NCI-H748 treated with DMSO at 0.1 percent for 48 hours (cell line): ENCODE results near the gene SSBP3.
"Not testable (repeated sequence)": the region's sequence is repeated elsewhere in the genome, so short reads cannot be mapped to it uniquely, and the experiment has no call there.

Experiments
- DNase-seq: peaks from one replicate; lab custom pipeline; 2025; lab: John Stamatoyannopoulos, UW

Gene SSBP3

DNA sequence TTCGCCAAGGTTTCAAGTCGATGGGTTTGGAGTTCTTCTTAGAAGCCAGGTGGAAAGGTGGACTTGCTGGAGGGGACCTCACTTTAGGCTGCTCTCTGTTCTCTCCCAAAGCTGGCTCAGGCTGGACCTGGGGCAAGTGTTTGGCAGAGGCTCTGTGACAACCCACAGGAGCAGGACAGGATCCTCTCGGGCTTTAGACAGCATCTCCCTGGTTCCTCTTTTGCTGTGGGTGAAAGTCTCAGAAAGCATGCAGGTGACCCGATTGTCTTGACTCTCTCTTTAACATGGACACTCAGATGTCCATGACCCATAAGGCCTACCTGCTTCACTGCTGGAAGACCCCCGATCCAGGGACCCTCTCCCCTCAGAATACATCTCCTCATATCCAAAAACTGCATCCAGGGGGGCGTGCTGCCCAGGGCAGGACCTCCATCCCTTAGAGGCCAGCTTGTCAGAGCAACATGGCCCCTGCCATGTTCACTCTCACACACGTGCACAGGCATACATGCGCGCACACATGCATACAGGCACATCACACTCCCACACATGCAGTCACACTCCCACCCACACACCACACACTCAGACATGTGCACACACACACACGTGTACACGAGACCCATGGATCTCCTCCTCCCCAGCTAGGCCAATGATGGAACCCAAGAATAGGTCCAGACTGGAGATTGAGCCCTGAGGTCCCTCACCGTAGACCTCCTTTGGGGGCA, 184.9 kb downstream of the SSBP3 start:
- DNase-seq = no peak

DNA sequence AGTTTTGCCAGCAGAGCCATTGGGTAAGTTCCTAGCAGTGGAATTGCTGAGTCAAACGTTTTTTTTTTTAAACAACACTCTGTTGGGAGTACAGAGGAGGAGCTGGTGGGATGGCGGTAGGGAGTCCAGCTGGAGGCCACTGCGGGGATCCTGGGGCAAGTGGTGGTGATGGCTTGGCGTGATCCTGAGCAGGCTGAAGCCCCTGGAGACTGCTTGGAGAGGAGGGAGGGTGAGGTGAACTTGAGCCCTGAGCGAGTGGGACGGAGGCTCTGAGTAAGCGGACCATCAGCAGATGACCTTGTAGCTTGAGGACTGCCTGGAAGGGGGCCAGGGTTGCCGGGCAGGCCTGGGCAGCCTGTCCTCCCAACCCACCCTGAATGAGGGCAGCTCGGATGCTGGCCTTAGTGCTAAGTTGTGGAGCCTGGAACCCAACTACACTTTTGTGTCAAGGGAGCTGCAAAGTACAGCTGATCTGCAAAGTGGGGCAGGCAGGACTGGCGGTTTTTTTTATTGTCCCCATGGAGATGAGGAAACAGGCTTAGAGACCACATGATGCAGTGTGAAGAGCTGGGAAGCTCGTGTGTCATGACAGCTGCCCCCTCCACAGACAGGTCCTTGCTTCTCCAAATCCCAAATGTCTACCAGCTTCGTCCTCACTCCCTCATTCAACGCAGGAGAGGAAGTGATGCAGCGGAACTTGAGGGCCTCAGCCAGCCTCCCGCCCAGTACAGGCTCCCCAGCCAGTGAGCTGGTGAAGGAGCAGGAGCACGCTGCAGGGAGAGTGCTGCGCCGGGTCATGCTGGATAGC, 186.0 kb downstream of the SSBP3 start:
- DNase-seq = no peak

DNA sequence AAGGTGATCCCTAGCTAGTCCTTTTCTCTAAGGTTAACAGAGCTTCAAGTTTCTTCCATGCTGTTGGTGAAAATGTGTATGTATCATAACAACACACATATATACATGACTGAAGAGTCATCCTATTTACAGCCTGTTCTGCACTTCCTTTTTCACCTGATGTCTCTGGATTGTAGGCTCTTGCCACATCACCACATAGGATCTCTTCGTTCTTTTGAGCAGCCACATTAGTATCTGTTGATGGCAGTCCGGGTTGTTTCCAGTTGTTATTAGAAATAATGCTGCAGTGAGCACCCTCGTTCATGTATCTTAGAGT, 186.5 kb downstream of the SSBP3 start:
- DNase-seq = no peak

DNA sequence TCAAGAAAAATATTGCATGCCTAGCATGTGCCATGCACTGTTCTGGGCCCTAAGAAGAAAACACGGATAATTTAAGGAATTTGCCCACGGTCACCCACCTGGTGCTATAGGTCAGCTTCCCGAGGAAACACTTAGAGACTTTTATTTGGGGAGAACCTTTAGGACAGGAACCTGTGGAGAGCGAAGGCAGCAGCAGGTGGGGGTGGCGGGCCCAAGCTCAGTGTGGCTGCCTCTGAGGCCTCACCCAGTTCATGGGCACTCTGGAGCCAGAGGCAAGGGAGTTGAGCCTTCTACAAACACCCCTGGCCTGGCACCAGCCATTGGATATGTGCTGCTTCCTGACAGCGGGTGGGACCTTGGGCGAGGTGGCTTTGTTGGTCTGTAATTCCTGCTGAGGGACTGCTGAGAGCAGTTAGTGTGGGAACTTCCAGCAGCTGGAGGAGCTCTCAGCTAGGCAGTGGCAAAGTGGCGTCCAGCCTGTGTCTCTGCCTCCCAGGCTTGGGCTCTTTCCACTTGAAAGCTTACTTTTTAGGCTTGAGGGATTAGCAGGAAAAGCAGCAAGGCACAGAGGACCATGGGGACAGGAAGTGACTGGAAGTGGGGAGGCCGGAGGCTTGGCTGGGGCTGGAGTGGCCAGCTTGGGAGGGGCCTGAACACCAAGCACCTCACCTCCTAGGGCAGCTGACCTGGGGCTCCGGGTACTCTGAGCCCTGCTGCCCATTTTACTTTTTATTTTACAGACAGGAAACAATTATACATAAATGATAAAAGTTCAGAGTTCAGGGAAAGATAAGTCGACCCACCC, 187.1 kb downstream of the SSBP3 start:
- DNase-seq = no peak

DNA sequence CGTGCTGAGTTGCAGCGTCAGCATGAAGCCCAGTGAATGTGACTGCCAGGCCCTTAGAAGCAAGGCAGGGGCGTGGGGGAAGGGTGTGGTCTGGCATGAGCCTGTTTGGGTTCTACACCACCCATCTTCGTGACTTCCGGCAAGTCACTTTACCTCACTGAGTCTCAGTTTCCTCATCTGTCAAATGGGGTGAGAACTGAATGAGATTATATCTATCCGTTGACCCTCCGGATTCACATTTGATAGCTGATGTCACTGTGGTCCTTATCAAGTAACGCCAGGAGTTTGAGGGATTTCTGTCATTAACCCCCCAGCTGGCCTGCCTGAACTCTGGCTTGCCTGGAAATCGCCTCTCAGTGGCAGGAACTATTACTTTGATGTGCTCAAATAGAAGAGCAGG, 190.7 kb downstream of the SSBP3 start:
- DNase-seq = no peak

DNA sequence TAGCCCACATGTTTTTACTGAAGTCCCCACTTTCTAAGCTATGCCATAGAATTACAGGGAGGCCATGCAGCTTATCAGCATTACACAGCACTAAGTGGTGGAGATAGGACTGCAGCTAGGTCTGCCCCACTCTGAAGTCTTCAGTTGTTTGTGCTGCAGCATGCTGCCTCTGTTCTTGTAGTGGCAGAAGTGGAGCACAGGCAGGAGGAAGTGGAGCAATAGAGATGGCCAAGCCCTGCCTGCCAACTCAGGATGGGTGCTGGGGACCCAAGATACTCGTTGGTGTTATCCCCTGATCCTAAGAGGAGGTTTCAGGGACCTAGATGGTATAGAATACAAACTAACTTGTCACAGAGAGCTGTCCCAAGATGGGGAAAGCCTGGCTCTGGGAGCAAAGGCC, 193.3 kb downstream of the SSBP3 start:
- no peak for DNase-seq

DNA sequence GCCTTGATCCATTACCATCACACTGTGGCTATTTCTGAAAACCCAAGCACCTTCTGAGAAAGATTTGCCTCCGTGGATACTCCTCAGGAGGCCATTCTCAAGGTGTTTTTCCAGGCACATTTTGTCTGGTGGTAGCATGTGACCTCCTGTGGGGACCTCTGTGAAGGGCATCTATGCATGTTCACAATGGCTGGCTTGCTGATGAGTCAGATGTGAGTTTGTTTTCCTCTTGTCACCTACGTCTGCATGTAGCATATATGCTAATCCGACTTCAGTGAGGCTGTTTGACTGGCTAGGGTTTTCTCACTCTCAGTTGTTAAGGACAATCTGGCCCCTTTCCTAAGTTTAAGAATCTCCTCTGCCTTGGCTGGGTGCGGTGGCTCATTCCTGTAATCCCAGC, 198.3 kb downstream of the SSBP3 start:
- not testable (repeated sequence) for DNase-seq

DNA sequence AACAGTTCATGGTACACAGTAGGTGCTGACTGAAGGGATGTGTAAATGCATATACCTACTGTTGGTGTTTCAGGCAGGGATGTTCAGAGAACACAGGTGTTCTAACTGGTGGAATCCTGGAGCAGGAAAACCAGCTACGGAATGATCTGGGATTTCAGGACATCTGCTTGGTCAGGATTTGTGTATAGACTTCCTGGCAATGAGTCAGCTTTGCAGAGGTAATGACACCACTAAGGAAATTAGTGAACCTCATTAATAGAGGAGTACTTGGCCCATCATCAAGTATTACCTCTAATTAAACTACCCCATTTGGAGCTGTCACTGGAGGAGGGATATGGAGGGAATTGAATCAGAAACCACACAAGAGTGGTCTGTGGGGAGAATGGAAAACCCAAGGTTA, 198.9 kb downstream of the SSBP3 start:
- DNase-seq = no peak

DNA sequence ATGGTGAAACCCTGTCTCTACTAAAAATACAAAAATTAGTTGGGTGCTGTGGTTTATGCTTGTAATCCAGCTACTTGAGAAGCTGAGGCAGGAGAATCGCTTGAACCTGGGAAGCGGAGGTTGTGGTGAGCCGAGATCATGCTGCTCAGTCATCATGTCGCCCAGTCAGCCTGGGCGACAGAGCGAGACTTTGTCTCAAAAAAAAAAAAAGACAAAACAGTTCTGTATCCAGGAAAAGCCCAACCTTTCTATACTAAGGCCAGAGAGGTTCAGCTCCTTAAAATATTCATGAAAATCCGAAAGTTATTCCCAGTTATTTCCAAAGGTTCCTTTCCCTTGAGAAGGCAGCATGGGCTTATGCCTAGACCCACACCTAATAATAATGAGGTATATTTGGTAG, 202.0 kb downstream of the SSBP3 start:
- no peak for DNase-seq

DNA sequence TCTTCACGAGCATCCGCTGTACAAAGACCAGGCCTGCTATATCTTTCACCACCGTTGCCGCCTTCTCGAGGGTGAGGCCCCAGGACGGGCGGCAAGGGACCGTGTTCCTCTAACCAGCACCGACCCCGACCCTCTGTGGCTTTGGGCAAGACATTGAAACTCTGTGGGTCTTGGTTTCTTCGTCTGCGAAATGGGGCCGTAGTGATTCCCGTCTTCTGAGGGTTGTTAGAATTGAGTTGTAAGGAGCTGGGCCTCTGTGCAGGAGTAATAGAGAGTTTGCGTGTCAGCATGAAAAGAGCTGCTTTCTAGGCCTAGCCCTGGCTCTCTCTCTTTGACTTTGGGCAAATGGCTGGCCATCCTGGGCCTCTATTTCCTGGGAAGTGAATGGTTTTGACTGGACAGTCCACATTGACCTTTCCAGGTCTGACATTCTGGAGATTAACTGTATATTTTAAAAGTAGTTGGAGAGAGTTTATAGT, 205.6 kb downstream of the SSBP3 start:
- DNase-seq = no peak

DNA sequence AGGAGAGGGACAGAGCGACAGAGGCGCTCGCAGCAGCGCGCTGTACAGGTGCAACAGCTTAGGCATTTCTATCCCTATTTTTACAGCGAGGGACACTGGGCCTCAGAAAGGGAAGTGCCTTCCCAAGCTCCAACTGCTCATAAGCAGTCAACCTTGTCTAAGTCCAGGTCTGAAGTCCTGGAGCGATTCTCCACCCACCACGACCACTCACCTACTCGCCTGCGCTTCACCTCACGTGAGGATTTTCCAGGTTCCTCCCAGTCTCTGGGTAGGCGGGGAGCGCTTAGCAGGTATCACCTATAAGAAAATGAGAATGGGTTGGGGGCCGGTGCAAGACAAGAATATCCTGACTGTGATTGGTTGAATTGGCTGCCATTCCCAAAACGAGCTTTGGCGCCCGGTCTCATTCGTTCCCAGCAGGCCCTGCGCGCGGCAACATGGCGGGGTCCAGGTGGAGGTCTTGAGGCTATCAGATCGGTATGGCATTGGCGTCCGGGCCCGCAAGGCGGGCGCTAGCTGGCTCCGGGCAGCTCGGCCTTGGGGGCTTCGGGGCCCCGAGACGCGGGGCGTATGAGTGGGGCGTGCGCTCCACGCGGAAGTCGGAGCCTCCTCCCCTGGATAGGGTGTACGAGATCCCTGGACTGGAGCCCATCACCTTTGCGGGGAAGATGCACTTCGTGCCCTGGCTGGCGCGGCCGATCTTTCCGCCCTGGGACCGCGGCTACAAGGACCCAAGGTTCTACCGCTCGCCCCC, 206.3 kb downstream of the SSBP3 start, which contains the start of the genes CYB5RL and MRPL37:
Gene CYB5RL (minus strand): TSS at position 266 of the 754 bp plus-strand sequence. CDS start 4,414 bp downstream, outside the sequence.
Gene MRPL37 (plus strand): TSS at position 403 of the 754 bp plus-strand sequence. CDS start 77 bp downstream, at position 480.
- DNase-seq = peak; percentile 98

DNA sequence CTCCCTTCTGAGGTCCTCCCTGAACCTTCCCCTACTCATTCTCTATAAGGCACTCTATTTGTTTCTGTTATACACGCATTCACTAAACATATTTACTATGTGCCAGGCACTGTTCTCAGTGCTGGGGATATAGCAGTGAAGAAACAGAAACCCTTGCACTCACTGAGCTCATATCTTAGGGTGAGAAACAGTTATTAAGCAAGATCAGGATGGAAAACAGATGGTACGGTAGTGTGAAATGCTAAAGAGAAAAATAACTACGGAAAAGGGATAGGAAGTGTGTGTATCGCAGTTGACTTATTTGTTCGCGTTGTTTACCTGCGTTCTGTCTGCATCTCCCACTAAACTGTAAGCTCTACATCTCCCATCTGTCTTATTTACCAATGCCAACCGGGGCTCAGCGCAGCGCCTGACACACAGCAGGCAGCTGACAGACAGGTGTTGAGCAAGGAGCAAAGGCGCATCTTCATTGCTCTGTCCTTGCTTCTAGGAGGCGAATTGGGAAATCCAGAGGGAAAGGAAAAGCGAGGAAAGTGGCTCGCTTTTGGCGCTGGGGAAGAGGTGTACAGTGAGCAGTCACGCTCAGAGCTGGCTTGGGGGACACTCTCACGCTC, 206.9 kb downstream of the SSBP3 start:
- DNase-seq = peak; percentile 22

DNA sequence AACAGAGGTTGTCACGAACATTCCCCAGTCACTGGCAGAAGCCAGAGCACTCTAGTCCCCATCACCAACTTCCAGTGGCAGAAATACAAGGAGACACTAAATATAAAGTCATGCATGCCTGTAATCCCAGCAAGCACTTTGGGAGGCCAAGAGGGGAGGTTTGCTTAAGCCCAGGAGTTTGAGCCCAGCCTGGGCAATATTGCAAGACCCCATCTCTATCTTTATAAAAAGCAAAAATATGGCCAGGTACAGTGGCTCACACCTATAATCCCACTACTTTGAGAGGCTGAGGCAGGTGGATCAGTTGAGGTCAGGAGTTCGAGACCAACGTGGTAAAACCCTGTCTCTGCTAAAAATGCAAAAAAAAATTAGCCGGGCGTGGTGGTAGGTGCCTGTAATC, 212.7 kb downstream of the SSBP3 start:
- no peak for DNase-seq

DNA sequence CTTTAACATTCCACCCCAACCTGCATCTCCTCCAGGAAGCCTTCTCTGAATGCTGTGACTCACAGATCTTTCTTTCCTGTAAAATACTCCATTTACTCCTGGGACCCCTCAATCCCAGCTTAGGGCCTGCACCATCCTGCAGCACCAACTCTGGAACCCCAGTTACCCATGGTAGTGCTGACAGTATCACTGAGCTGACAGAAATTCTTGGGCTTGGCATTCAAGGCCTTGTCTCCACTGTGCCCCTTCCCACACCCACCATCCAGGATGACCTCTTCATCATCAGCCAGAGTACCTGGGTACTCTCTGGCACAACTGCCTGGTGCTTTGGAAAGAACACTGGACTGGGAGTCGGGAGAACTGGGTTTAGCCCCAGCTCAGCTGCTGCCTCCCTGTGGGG, 214.7 kb downstream of the SSBP3 start:
- DNase-seq = no peak

DNA sequence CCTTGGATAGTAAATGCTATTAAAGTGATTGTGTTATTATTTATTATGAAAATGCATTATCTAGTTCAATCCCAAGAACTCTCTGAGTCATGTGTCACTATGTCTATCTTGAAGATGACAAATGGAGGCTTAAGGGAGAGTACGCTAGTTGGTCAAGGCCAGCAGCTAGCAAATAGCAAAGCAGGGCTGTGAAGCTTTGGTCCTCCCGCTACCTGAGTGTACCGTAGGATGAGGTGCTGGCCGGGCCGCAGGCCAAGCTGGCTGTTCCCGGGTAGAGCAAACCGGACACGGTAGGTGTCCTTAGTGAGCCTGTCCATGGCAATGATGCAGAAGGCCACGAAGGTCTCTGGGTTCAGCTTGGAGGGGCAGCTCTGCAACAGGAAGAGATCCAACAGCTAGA, 215.7 kb downstream of the SSBP3 start:
- no peak for DNase-seq

DNA sequence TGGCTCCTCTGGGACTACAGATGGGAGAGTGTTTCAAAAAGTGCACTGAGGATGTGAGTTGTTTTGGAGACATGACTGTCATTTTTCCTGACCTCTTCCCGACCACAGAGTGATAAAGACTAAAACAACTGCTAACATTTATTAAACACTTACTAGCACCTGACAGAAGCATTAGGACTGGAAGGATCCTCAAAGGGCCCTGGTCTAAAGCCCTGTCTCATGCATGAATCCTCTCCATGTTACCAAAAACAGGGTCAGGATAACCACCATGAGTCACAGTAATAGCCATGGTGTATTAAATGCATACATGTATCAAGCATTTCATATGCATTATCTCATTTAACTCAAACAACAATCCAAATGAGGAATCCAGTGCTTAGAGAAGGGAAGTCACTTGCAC, 217.9 kb downstream of the SSBP3 start:
- DNase-seq = no peak

DNA sequence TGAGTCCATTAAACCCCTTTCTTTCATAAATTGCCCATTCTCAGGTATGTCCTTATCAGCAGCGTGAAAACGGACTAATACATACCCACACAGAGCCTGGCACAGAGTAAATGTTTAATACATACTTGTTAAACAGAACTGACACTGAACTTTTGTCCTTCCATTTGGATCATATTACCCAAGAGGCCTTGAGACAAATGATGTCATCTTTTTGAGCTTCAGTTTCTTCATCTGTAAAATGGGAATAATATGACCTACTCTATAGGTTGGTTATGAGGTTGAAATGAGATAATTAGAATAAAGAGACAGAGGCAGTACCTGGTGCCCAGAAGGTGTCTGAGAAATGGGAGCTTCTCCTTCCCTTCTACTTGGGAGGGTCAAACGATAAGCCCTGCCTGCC, 220.1 kb downstream of the SSBP3 start:
- no peak for DNase-seq

DNA sequence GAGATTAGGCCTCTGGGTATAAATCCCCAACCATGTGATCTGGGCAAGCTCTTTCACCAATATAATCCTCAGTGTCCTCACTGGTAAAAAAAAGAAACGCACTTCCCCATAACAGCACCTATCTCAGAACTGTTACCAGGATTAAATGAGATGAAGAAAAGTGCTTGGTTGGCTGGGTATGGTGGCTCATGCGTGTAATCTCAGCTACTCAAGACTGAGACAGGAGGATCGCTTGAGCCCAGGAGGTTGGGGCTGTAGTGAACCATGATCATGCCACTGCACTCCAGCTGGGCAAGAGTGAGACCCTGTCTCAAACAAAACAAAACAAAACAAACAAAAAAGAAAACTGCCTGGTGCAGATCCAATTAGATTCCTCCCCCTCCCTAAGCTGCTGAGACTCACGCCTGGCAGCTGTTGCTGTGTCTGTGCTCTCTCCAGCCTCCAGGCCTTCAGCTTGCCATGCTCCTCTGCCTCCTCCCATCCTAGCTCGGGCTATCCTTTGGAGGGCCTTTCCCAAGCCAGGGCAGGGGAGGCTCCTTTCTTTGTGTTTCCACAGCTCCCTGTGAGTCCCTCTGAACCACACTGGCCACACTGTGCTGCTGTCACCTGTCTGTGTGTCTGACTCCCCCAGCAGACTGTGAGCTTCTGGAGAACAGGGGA, 225.4 kb downstream of the SSBP3 start:
- DNase-seq = no peak

DNA sequence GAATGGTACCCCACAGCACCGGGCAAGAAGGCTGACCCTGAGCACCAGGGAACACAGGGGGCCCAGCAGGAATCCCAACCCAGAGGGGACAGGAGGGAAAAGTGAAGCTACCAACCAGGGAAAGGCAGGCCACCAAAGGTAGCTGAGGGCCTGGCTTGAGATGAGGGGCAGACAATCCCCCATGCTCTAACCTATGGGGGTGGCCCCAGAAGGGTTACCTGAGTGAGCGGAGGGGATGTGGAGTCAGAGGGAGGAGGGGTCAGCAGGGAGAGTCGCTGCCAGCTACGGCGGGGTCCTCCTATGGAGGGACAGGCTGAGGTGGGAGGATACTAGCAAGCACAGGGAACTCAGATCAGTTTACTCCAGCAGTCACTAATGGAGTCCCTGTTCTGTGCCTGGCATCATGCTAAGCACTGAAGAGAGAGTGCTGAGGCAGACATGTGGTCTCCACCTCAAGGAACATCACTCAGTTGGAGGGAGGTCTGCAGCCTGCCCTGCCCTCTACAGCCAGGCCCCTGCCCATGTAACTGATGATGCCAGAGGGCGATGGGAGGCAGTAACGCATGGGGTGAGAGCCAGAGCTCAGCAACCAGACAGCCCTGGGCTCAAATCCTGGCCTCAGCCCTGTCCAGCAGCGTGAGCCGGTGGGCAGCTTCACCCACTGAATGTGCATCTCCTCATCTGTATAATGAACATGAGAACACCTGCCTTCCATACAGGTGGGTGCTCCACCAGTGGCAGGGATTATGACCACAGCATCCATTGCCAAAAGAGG, 227.7 kb downstream of the SSBP3 start:
- DNase-seq = no peak

DNA sequence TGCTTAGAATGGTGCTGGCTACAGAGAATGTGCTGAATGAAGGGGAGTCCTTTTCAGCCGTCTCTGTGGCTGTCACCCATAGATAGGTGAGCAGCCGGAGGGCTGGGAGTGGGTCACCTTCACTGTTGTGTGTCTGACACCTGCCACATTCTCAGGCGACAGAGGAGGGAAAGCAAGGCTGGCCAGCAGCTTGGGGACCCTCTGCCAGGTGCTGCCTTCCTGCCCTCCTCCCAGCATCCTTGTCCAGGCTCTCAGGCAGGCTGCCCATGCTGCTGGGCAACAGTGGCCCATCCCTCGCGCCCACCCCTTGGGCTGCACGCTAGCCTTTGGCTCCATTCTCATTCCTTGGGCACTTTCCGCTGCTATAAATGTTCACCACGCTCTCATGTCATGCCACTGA, 228.5 kb downstream of the SSBP3 start:
- no peak for DNase-seq
